ENCODE measurements around the gene PALS1.

The PALS1 gene

DNA sequence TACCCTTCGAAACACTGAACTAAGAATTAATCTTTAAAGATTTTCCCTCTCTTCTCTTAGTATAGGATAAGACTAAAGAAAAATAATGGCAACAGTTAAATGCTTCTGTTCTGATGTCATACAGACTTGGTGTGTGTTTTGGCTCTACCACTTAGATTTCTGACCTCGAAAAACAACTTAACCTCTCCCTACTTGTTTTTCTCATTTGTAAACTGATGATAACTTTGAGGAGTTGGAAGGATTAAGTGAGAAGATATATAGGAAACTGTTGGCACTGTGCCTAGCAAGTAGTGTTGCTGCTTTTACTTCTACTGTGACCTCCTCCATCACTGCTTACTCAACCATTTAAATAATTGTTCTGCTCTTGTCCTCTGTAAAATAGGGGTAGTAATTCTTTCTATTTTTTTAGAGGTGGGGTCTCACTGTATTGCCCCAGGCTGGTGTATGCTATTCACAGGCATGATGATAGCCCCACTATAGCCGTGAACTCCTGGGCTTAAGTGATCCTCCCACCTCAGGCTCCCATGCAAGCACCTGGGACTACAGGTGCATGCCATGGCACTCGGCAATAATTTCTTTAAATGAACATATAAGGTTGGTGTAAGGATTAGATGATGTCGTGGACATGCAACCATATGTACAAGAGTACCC lies 22.4 kb downstream of the PALS1 start:
- Histone ChIP-seq H3K27me3 (ENCODE audit: control insufficient read depth, low read length) (no peaks in the 10 kb centered on the region), H4K20me1 (ENCODE audit: control insufficient read depth, insufficient read depth, low read depth, low read length) (no peaks in the 10 kb centered on the region), H3K4me3 (ENCODE audit: low read length) (no peak overlapping the region), H3K36me3 (ENCODE audit: control insufficient read depth, low read length) (no peaks in the 10 kb centered on the region), H3K4me2 (ENCODE audit: low read length) (no peak overlapping the region), H3K4me1 (ENCODE audit: control insufficient read depth, low read length) (peaks cover 13% of the 10 kb centered on the region), H3F3A (ENCODE audit: control insufficient read depth, insufficient read depth) (no peaks in the 10 kb centered on the region), H3K27ac (ENCODE audit: low read depth, low read length) (no peak overlapping the region), H3K9me3 (ENCODE audit: control insufficient read depth, insufficient read depth, low read length) (no peaks in the 10 kb centered on the region), H3K9me2 (replicated peaks; ENCODE audit: control insufficient read depth, low read length) (no peaks in the 10 kb centered on the region), H3K79me2 (ENCODE audit: control insufficient read depth, low read length) (peaks cover 22% of the 10 kb centered on the region)
- TF ChIP-seq EZH2phosphoT487 (IDR thresholded peaks at IDR 0.05; ENCODE audit: borderline replicate concordance, low read length) = no peak
- TF ChIP-seq, protein P1, sequence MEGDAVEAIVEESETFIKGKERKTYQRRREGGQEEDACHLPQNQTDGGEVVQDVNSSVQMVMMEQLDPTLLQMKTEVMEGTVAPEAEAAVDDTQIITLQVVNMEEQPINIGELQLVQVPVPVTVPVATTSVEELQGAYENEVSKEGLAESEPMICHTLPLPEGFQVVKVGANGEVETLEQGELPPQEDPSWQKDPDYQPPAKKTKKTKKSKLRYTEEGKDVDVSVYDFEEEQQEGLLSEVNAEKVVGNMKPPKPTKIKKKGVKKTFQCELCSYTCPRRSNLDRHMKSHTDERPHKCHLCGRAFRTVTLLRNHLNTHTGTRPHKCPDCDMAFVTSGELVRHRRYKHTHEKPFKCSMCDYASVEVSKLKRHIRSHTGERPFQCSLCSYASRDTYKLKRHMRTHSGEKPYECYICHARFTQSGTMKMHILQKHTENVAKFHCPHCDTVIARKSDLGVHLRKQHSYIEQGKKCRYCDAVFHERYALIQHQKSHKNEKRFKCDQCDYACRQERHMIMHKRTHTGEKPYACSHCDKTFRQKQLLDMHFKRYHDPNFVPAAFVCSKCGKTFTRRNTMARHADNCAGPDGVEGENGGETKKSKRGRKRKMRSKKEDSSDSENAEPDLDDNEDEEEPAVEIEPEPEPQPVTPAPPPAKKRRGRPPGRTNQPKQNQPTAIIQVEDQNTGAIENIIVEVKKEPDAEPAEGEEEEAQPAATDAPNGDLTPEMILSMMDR (IDR thresholded peaks at IDR 0.05; ENCODE audit: low read depth, low read length, poor library complexity, severe bottlenecking) = no peak

DNA sequence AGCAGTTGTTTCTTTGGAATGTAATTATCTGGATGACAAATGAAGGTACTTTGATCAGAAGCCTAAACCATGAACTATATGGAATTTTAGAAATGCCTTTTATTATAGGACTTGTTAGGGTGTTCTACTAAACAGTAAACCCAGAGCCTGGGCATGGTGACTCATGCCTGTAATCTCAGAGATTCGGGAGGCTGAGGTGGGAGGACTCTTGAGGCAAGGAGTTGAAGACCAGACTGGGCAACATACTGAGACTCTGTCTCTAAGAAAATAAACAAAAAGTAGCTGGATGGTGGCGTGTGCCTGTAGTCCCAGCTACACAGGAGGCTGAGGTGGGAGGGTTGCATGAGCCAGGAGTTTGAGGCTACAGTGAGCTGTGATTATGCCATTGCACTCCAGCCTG lies 23.9 kb downstream of the PALS1 start:
- H3F3A ChIP-seq (ENCODE audit: control insufficient read depth, insufficient read depth) = no peaks in the 10 kb centered on the region
- H3K27me3 ChIP-seq (ENCODE audit: control insufficient read depth, low read length) = no peaks in the 10 kb centered on the region
- no peak overlapping the region for H3K27ac ChIP-seq (ENCODE audit: low read depth, low read length)
- peaks cover 22% of the 10 kb centered on the region for H3K79me2 ChIP-seq (ENCODE audit: control insufficient read depth, low read length)
- H3K9me2 ChIP-seq (replicated peaks; ENCODE audit: control insufficient read depth, low read length) = no peaks in the 10 kb centered on the region
- H3K4me1 ChIP-seq (ENCODE audit: control insufficient read depth, low read length) = peaks cover 13% of the 10 kb centered on the region
- H3K4me3 ChIP-seq (ENCODE audit: low read length) = no peak overlapping the region
- H3K9me3 ChIP-seq (ENCODE audit: control insufficient read depth, insufficient read depth, low read length) = no peaks in the 10 kb centered on the region
- H3K4me2 ChIP-seq (ENCODE audit: low read length) = no peak overlapping the region
- no peak for TF ChIP-seq EZH2phosphoT487 (IDR thresholded peaks at IDR 0.05; ENCODE audit: borderline replicate concordance, low read length)
- TF ChIP-seq, protein P1 (IDR thresholded peaks at IDR 0.05; ENCODE audit: low read depth, low read length, poor library complexity, severe bottlenecking) = no peak
- no peaks in the 10 kb centered on the region for H3K36me3 ChIP-seq (ENCODE audit: control insufficient read depth, low read length)
- H4K20me1 ChIP-seq (ENCODE audit: control insufficient read depth, insufficient read depth, low read depth, low read length) = no peaks in the 10 kb centered on the region

GRCh38 chr14:67267576-67268328 lies 26.5 kb downstream of the PALS1 start:
- H3K4me2 ChIP-seq (ENCODE audit: low read length) = no peak overlapping the region
- no peaks in the 10 kb centered on the region for H3K27me3 ChIP-seq (ENCODE audit: control insufficient read depth, low read length)
- H3K9me3 ChIP-seq (ENCODE audit: control insufficient read depth, insufficient read depth, low read length) = no peaks in the 10 kb centered on the region
- TF ChIP-seq, protein P1 (IDR thresholded peaks at IDR 0.05; ENCODE audit: low read depth, low read length, poor library complexity, severe bottlenecking) = no peak
- TF ChIP-seq EZH2phosphoT487 (IDR thresholded peaks at IDR 0.05; ENCODE audit: borderline replicate concordance, low read length) = no peak
- H3K4me3 ChIP-seq (ENCODE audit: low read length) = no peak overlapping the region
- H3K4me1 ChIP-seq (ENCODE audit: control insufficient read depth, low read length) = peaks cover 8% of the 10 kb centered on the region; the same call in 1 of the 2 replicates
- no peaks in the 10 kb centered on the region for H3K9me2 ChIP-seq (replicated peaks; ENCODE audit: control insufficient read depth, low read length)
- H3K27ac ChIP-seq (ENCODE audit: low read depth, low read length) = no peak overlapping the region
- H3F3A ChIP-seq (ENCODE audit: control insufficient read depth, insufficient read depth) = no peaks in the 10 kb centered on the region
- peaks cover 6% of the 10 kb centered on the region; the same call in 1 of the 2 replicates for H3K36me3 ChIP-seq (ENCODE audit: control insufficient read depth, low read length)
- H4K20me1 ChIP-seq (ENCODE audit: control insufficient read depth, insufficient read depth, low read depth, low read length) = no peaks in the 10 kb centered on the region
- peaks cover 17% of the 10 kb centered on the region for H3K79me2 ChIP-seq (ENCODE audit: control insufficient read depth, low read length)
